Measurements from ENCODE around the gene SCN10A.

Gene SCN10A

GRCh38 chr3:38652934-38653333 is 163.1 kb downstream of the SCN10A start:
- DNase-seq = no peak

GRCh38 chr3:38651153-38651789 is 164.7 kb downstream of the SCN10A start:
- peak in 28 of 51 donors; percentile 7 to 66 (median 30) for DNase-seq

DNA sequence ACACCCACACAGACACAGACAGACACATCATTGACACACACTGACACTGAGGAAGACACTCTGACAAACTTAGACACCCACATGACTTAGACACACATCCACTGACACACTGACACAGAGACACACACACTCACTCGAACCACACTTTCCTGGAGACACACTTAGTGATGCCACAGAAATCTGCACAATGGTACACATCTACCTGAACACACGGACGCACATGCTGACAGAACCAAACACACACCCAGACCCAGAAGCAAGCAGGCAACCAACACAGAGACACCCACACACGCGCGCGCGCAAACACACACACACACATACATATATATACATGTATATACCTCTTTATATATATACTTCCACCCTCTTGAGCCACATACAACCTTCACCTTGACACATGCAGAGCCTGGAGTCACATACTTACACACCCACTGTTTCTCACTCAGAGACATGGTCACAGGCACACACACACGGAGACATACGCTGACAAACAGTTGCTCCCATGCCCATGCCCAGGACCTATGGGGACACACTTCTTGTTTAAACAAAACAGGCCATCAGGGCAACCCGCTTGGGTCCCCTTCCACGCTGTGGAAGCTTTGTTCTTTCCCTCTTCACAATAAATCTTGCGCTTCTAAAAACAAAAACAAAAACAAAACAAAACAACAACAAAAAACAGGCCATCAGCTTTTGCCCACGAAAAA is 165.6 kb downstream of the SCN10A start:
- DNase-seq = no peak

- peak in 13 of 51 donors; percentile 9 to 54 (median 24) for DNase-seq
Measured at GRCh38 chr3:38649500-38650247, 166.3 kb downstream of the SCN10A start, which contains the start of gene SCN5A. SCN5A (minus strand) TSS chr3:38649687; CDS start chr3:38633307, 16,380 bp downstream.

DNA sequence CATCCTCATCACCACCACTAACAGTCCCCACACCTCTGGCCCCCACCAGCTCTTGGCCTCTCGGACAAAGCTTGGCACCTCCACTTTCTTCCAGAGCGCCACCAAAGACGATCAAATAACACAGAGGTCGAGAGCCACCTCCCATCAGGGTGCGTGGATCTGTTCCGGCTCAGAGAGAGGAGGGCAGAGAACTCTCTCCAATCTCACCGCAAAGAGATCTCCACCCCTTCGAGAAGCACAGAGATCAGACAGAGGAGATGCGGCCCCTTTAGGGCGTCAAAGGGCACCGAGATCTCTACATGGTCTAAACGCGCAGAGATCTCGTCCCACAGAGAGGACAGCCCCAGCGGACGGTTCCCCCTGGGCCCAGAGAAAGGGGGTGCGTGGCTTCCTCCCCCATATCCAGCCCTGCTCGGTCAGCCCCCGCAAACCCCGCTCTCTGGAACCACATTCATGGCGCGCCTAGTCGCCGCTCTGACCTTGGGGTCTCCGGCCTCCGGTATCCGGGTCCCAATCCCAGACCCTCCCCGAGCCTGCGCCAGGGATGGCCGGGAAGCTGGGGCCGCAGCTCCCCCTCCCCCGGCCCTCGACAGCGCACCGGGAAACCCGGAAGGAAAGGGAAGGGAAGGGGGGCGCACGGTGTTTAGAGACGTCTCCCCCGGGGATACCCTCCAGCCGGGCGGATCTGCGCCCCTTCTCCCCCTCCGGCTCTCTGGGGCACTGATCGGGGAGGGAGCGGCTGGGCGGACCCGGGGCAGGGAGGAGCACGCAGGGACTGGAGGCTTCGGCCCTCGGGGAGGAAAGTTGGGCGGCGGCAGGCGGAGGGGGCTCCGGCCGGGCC is 167.1 kb downstream of the SCN10A start:
- DNase-seq = no peak

DNA sequence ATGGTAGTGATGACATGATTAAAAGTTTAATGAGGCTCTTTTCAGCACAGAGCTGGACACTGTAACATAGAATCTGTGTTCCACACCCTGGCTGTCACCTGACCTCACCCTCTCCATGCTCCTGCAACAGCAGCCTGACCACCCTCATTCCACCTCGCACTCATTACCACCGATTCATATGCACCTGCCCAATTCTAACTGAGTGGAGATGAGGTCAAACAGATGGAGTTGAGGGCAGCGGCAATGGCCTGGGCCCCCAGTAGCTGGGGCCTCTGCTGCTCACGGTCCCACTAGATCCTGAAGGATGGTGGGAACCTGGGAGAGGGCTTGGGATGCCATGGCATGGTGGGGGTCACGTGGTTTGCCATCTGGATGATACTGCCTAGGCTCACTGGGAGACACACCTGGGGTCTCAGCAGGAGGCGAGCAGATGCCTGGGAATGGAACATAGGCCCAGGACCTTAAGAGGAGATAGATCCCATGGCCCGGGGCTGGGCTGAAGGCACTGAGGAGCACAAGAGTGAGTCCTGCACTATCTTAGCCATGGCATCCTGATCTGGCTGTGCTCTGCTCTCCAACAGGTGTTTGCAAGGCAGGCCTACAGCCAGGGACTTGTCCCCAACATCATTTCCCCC is 167.9 kb downstream of the SCN10A start:
- DNase-seq = no peak

DNA sequence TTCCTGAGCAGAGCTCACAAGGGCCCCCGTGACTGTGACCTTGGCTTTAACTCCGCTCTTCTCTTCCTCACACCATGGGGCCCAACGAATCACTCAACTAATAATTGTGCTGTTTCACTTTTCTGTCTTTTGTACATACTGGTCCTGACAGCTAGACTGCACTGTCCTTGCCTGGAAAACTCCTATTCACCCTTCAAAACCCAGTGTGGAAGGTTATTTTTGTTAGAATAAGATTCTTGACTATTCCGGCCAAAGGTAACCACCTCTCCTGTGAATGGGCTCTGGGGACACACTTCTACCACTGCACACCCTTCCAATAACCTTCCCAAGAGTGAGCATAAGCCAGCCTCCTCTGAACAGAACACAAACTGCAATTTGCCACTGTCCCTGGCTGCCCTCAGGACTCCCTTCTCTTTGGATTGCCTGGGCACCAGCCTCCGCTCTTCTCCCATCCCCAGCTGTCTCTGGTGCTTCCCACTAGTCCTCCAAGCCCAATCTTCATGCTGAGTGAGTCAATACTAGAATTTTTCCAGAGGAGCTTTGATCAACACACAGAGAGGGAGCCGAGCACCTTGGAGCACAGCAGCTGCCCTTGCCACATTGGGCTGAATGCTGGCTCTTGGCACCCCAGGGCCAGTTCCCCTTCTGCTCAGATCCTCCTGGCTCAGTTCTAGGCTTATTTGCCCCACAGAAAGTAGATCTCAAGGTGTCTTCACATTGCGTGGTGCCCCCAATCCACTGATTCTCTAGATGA is 168.6 kb downstream of the SCN10A start:
- DNase-seq = no peak
